RKO (cell line): ENCODE results near the gene FXYD7.
"Not testable (repeated sequence)": the region's sequence is repeated elsewhere in the genome, so short reads cannot be mapped to it uniquely, and the experiment has no call there.

Source experiments
- DNase-seq: peaks from one replicate; pipeline ENCODE4 v3.0.0-alpha.2; 2016; ENCODE audit warnings: low spot score

The FXYD7 gene

GRCh38 chr19:35166100-35167063 lies 23.3 kb downstream of the FXYD7 start:
- no peak for DNase-seq

- DNase-seq = no peak
Observed at GRCh38 chr19:35167251-35168119, 24.4 kb downstream of the FXYD7 start.

- no peak for DNase-seq
Observed at GRCh38 chr19:35168196-35168595, 25.1 kb downstream of the FXYD7 start.

DNA sequence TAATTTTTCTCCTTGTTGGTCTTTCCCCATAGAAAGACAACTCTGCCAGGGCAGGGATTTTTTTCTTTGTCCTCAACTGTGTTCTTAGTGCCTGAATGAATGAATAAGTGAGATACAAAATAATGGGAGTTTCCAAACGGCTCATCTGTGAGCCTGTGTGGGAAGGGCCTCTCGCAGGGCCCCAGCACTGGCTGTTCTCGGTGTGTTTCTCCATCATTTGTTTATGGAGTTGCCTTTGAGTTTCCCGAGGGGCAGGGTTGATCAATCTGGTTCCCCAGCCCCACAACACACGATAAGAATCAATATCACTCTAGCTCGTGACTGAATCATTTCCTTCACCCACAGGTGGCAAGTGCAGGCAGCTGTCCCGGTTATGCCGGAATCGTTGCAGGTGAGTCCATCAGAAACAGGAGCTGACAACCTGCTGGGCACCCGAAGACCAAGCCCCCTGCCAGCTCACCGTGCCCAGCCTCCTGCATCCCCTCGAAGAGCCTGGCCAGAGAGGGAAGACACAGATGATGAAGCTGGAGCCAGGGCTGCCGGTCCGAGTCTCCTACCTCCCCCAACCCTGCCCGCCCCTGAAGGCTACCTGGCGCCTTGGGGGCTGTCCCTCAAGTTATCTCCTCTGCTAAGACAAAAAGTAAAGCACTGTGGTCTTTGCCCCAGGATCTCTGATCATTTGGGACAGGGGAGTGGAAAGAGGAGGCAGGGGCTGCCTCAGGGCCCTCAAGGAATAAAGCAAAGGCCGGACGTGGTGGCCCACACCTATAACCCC lies 26.4 kb downstream of the FXYD7 start:
- no peak for DNase-seq

DNA sequence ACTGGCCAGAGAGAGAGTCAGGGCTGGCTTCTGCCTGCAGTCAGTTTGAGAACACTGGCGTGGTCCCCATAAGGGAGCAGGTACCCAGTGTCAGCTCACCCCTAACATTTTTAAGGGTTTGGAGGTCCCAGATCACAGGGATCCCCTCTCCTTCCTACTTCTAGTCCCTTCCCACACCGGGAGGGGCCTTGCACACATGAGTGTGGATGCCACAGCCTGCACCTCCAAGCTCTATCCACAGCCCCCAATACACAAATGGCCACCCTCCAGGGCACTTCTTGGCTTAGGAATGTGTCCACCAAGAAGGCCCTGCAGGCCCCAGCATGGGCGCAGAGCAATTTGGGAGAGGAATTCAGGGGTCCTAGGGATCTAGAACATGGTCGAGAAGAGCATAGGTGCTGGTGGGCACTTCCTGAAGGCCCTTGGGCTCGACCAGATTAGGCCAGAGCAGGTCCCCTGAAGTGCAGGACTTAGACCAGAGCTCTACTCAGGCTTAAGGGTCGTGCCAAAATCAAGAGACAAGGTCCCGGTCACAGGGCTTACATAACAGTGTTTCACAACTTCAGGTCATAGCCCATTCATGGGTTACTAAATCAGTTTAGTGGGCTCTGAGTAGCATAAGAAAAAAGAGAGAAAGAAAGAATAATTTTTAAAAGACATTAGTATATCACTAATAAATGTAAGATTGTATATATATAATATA lies 27.5 kb downstream of the FXYD7 start:
- no peak for DNase-seq

DNA sequence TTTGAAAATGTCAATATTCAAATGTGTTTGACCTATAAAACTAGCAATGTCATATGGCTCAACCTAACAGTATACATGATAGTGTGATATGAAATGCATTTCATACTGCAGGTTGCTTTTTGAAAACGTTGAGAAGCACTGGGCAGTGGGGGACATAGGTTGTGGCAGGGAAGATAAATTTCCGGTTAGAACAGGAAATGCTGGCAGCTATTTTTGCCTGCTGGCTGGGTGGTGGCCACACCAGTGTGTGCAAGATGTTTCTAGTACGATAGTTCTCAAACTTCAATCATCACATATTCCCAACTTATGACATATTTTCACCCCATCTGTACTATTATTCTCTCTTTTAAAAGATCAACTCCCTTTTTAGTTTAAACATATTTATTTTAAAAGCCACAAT lies 28.7 kb downstream of the FXYD7 start:
- DNase-seq = no peak

- no peak for DNase-seq
Observed at GRCh38 chr19:35174226-35174625, 31.2 kb downstream of the FXYD7 start.

DNA sequence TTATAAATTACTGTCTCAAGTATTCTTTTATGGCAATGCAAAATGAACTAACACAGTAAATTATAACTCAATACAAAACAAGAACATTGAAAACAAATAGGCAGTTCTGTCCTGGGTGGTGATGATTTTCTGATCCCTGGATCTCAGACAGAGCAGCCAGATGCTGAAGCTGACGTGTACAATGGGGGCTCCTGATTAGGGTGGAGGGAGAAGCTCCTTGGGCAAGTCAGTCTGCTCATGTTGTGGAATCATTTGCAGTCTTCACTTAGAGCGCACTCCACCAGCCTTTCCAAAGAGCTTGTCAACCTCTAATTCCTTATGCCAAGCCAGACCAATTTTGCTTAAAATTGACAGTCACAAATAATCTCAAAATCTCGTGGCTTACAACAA lies 33.1 kb downstream of the FXYD7 start:
- DNase-seq = no peak

GRCh38 chr19:35177377-35178274 lies 34.6 kb downstream of the FXYD7 start:
- DNase-seq = no peak

GRCh38 chr19:35178701-35179100 lies 35.6 kb downstream of the FXYD7 start:
- no peak for DNase-seq

GRCh38 chr19:35179830-35180229 lies 36.8 kb downstream of the FXYD7 start:
- no peak for DNase-seq

DNA sequence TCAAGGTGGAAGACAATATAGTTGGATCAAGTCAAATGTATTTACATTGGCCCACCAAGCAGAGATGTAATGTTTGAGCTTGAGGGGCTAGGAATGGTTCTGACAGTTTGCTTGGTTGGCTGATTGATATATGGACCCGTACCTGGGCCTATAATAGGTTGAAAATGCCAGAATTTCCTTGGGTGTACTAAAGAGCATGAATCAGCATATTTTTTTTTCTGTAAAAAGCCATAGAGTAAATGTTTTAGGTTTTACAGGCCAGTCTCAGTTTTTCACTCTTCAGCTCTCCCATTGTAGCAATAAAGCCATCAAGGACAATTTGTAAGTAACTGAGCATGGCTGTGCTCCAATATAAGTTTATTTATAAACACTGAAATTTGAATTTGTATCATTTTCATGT lies 38.3 kb downstream of the FXYD7 start:
- no peak for DNase-seq

GRCh38 chr19:35184267-35184666 lies 41.2 kb downstream of the FXYD7 start:
- DNase-seq = no peak

- no peak for DNase-seq
Observed at GRCh38 chr19:35184884-35185283, 41.8 kb downstream of the FXYD7 start.

DNA sequence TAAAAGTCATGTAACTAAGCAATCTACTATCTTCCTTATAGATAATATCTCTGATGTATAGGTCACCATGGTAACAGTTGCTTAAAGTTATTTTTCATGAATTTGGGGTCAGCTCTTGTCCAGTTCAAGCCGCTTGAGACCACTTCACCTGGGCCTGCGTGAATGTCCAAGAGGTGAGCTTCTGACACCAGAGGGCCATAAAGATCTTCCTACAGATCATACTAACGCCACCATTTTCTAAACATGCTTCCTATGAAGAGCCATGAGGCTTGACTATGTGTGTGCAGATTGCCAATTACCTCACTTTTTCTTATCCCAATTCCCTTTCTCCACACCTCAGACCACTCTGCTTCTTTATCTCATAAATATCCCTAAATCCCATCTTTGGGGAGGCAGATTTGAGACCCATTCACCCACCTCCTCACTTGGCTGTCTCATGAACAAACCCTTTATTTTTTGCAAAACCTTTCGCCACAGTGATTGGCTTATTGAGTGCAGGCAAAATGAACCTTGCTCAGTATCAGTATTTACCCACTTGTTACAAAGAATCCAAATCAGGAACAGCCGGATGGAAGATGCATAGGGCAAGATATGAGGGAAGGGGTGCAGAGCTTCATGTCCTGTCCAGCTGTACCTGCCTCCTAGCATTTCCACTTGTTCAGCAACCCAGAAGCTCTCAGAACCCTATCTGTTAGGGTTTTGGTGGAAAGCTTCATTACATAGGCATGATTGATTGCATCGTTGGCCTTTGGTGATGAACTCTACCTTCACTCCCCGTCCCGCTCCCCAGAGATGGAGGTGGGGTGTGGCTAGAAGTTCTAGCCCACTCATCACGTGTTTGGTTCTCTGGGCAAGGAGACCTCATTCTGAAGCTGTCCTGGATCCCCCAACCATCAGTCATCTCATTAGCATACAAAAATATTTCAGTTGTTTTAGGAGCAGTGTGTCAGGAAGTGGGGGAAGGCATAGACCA lies 51.2 kb downstream of the FXYD7 start:
- DNase-seq = no peak

DNA sequence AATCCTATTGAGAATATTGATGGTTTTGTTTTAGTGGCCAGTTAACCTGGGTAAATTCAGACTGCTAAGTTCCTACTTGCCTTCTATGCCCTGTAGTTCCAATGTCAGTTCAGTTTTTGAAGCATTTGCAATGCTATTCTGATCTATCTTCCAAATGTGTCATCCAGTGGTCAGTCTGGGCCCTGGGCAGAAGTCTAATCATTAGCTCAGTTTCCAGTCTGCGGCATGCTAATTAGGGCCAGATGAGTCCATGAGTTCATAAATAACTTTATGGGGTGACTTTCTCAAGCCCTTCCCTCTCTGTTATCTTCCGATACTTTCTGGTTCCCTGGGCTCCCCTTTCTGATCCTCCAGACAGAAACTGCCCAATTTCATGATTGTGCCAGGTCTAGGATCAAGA lies 52.8 kb downstream of the FXYD7 start:
- DNase-seq = no peak

DNA sequence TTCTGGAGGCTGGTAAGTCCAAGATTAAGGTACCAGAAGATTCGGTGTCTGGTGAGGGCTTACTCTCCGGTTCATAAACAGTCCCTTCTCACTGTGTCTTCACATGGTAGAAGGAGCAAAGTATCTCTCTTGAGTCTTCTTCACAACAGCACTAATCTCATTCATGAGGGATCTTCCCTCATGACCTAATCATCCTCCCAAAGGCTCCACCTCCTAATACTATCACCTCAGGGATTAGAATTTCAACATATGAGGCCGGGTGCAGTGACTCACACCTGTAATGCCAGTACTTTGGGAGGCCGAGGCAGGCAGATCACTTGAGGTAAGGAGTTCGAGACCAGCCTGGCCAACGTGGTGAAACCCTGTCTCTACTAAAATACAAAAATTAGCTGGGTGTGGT lies 53.8 kb downstream of the FXYD7 start:
- not testable (repeated sequence) for DNase-seq

GRCh38 chr19:35199481-35199880 lies 56.4 kb downstream of the FXYD7 start:
- no peak for DNase-seq
